H1 (cell line): Measurements from ENCODE around the gene TRMT6. TPM values are rescaled to one million over a fixed set of nuclear protein-coding genes. Genes with fewer than 3 reads are reported as not detected.

Experiments
- CHD7 ChIP-seq: fragments of 300-600 bp; sonication (generic); IDR thresholded peaks from 2 replicates; pipeline ENCODE4 v1.7.1; 2012; ENCODE audit warnings: low read length, moderate library complexity, mild to moderate bottlenecking, inconsistent platforms; ENCODE audit not compliant: insufficient replicate concordance
- FOSL1 ChIP-seq: IDR thresholded peaks from 2 replicates; pipeline ENCODE4 v1.6.1; 2011; ENCODE audit warnings: mild to moderate bottlenecking, low read depth, low read length, moderate library complexity; ENCODE audit not compliant: insufficient read depth
- SIX5 ChIP-seq: IDR thresholded peaks from 2 replicates; pipeline ENCODE4 v1.6.1; 2011; ENCODE audit warnings: mild to moderate bottlenecking, low read depth, low read length
- SP4 ChIP-seq: IDR thresholded peaks from 2 replicates; pipeline ENCODE4 v1.6.1; 2012; ENCODE audit warnings: low read length, inconsistent platforms
- TAF1 ChIP-seq: IDR thresholded peaks from 2 replicates; pipeline ENCODE4 v1.6.1; 2011; ENCODE audit warnings: mild to moderate bottlenecking, low read depth, low read length
- polyA plus RNA-seq, 7 experiments: library from polyadenylated mRNA; depleted of rRNA in 3 of 7; stranded (reverse) in 5 of 7; unstranded in 2 of 7; fragments of >200 nt in 5 of 7; fragments of 200-250 nt in 2 of 7; gene quantifications; 1 replicate in 5 of 7; 2 replicates in 1 of 7; 4 replicates in 1 of 7; pipeline versions ENCODE4 v1.2.1 to v1.2.3, GENCODE V29; 2011 to 2013; ENCODE audit warnings: missing spikeins in 2 of 7, mixed read lengths in 2 of 7
- total RNA-seq: library from RNA; stranded (reverse); fragmentation: NEBNext Ultra II Directional; extraction: Animal tissue kit (Norgen Biotek cat#: 25700); gene quantifications from 2 replicates; pipeline ENCODE4 v1.2.1, GENCODE V29; 2021
- TF ChIP-seq, protein P1 (sequence below): IDR thresholded peaks from 2 replicates; pipeline ENCODE4 v1.6.1; 2012; ENCODE audit warnings: inconsistent platforms

Gene TRMT6
- total and polyA plus RNA-seq, 2 of the 8 experiments (the other 6 are each of a cell fraction or from before 2014, with no cell fraction given), result 6.9 to 23.3 TPM

- no peak for TF ChIP-seq SIX5
- TF ChIP-seq FOSL1, result no peak
- no peak for TF ChIP-seq CHD7
- TF ChIP-seq, protein P1, sequence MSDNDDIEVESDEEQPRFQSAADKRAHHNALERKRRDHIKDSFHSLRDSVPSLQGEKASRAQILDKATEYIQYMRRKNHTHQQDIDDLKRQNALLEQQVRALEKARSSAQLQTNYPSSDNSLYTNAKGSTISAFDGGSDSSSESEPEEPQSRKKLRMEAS, result no peak
- TF ChIP-seq SP4, result no peak
- no peak for TF ChIP-seq TAF1
Observed at GRCh38 chr20:5914859-5915258, 35.5 kb downstream of the TRMT6 start (continued).
